Measurements from ENCODE around the gene ITGB3. TPM values are rescaled to one million over a fixed set of nuclear protein-coding genes. Genes with fewer than 3 reads are reported as not detected.
A peak's percentile ranks its signal among the peaks of the same experiment; 100 is the strongest.

The ITGB3 gene
- total and polyA plus RNA-seq, 9 of the 15 experiments (the other 6 are each of a cell fraction or from before 2014, with no cell fraction given): 0.08 to 2.6 (median 0.62) TPM; not detected in 1

DNA sequence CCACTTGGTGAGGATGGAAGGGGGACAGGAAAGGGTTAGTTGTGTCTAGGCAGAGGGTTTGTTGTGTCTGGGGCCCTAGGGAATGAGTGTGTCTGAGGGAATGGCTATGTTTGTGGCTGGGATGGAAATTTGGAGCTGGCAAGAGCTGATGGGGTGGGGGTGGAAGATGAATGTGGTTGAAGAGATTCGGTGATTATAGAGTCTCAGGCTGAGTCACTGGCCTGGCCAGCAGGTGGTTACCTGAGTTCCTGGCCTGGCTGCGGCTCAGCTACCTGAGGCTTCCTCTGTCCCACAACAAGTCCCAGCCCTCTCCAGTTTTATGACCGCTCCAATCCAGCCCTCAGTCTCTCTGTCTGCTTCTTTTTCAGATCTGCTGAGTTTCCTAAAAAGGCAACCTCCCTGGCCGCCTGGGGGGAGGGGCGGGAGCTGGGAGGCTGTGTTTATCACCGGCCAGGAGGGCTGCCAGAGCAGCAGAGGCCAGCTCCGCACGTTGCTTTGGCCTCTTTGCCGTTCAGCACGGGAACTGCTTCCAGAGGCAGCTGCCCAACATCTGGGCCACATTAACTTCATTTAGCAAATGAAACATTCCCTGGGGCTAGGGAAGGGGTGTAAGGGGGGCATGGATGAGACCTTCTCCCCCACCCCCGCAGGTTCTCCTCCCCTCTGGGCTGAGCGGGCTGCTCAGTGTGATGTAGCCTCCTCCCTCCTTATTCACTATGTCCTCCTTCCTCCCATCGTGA lies 21.8 kb downstream of the ITGB3 start (continued):
- TF ChIP-seq ZBTB11 (CRISPR knock-in tag; IDR thresholded peaks at IDR 0.05) (no peak), ZNF589 (CRISPR knock-in tag; IDR thresholded peaks at IDR 0.05; ENCODE audit: low read depth) (no peak), NR1H2 (CRISPR knock-in tag; IDR thresholded peaks at IDR 0.05) (no peak), NCOR1 (IDR thresholded peaks at IDR 0.05) (peak; percentile 64), SMARCC2 (IDR thresholded peaks at IDR 0.05; ENCODE audit: low read depth) (peak; percentile 61), ZNF830 (CRISPR knock-in tag; IDR thresholded peaks at IDR 0.05) (no peak), MTA3 (IDR thresholded peaks at IDR 0.05; ENCODE audit: borderline replicate concordance) (peak; percentile 58; the same call in 1 of the 2 replicates), ZNF766 (CRISPR knock-in tag; conservative IDR thresholded peaks at IDR 0.05) (peak; percentile 26; the same call in 1 of the 2 replicates), ZNF41 (CRISPR knock-in tag; conservative IDR thresholded peaks at IDR 0.05) (no peak), ZNF121 (CRISPR knock-in tag; conservative IDR thresholded peaks at IDR 0.05) (no peak), FOXO4 (CRISPR knock-in tag; IDR thresholded peaks at IDR 0.05) (no peak), ZBTB9 (CRISPR knock-in tag; IDR thresholded peaks at IDR 0.05) (0 out of 2 replicates have a peak, but pooled peaks have one; percentile 21), ZNF785 (CRISPR knock-in tag; IDR thresholded peaks at IDR 0.05) (no peak), ZNF655 (CRISPR knock-in tag; IDR thresholded peaks at IDR 0.05) (no peak)
- TF ChIP-seq, protein P1, sequence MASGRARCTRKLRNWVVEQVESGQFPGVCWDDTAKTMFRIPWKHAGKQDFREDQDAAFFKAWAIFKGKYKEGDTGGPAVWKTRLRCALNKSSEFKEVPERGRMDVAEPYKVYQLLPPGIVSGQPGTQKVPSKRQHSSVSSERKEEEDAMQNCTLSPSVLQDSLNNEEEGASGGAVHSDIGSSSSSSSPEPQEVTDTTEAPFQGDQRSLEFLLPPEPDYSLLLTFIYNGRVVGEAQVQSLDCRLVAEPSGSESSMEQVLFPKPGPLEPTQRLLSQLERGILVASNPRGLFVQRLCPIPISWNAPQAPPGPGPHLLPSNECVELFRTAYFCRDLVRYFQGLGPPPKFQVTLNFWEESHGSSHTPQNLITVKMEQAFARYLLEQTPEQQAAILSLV (tag; IDR thresholded peaks at IDR 0.05): 0 out of 2 replicates have a peak, but pooled peaks have one; percentile 13
